Keratinocyte (primary cell): ENCODE results near the gene P3H1. TPM values are rescaled to one million over a fixed set of nuclear protein-coding genes. Genes with fewer than 3 reads are reported as not detected.

Experiments used
- DNase-seq: peaks from one replicate; pipeline ENCODE4 v3.0.0-alpha.2; 2011; ENCODE audit warnings: low read depth, missing footprints, low spot score
- FAIRE-seq: peaks from 2 replicates; lab custom pipeline; 2011; peaks lifted over from hg19 to GRCh38; lab: Jason Lieb, UNC
- H2AFZ ChIP-seq: 2 replicates; pipeline ENCODE4 v1.6.0; 2012; ENCODE audit warnings: low read length, control low read depth, inconsistent platforms; ENCODE audit not compliant: control insufficient read depth
- H3K27ac ChIP-seq: 2 replicates; pipeline ENCODE4 v1.5.1; 2011; ENCODE audit warnings: low read length; ENCODE audit not compliant: control insufficient read depth, insufficient read depth
- H3K27me3 ChIP-seq: 3 replicates; pipeline ENCODE4 v1.6.0; 2011; ENCODE audit warnings: low read length; ENCODE audit not compliant: control insufficient read depth, insufficient read depth; ENCODE audit errors: extremely low read depth
- H3K36me3 ChIP-seq, 2 experiments: 2 replicates in 1 of 2; 3 replicates in 1 of 2; pipeline ENCODE4 v1.5.1; 2011; ENCODE audit warnings: low read length in 2 of 2, mild to moderate bottlenecking in 1 of 2; ENCODE audit not compliant: control insufficient read depth in 2 of 2, insufficient read depth in 2 of 2; ENCODE audit errors: extremely low read depth in 1 of 2
- H3K4me1 ChIP-seq: 3 replicates; pipeline ENCODE4 v1.5.1; 2011; ENCODE audit warnings: low read length; ENCODE audit not compliant: control insufficient read depth, insufficient read depth; ENCODE audit errors: extremely low read depth
- H3K4me2 ChIP-seq: 3 replicates; pipeline ENCODE4 v1.6.0; 2011; ENCODE audit warnings: low read depth, low read length; ENCODE audit not compliant: control insufficient read depth, insufficient read depth; ENCODE audit errors: extremely low read depth
- H3K4me3 ChIP-seq, 3 experiments: fragments of 200-600 bp in 1 of 3; sonication (generic) in 1 of 3; 2 replicates in 2 of 3; 3 replicates in 1 of 3; pipeline ENCODE4 v1.5.1; 2011 to 2016; ENCODE audit warnings: low read length in 3 of 3, mild to moderate bottlenecking in 3 of 3, control low read depth in 2 of 3, inconsistent platforms in 1 of 3, low read depth in 1 of 3, mixed read lengths in 1 of 3, mixed run types in 1 of 3, moderate library complexity in 1 of 3; ENCODE audit not compliant: control insufficient read depth in 2 of 3, insufficient read depth in 2 of 3; ENCODE audit errors: extremely low read depth in 1 of 3
- H3K79me2 ChIP-seq: 2 replicates; pipeline ENCODE4 v1.6.0; 2012; ENCODE audit warnings: low read length; ENCODE audit not compliant: control insufficient read depth, insufficient read depth
- H3K9ac ChIP-seq: 3 replicates; pipeline ENCODE4 v1.6.0; 2011; ENCODE audit warnings: low read length; ENCODE audit not compliant: control insufficient read depth, insufficient read depth; ENCODE audit errors: extremely low read depth
- H3K9me1 ChIP-seq: 3 replicates; pipeline ENCODE4 v1.6.0; 2011; ENCODE audit warnings: low read length; ENCODE audit not compliant: control insufficient read depth, insufficient read depth; ENCODE audit errors: extremely low read depth
- H3K9me3 ChIP-seq: 2 replicates; pipeline ENCODE4 v1.5.1; 2012; ENCODE audit warnings: low read depth, low read length; ENCODE audit not compliant: control insufficient read depth
- H4K20me1 ChIP-seq: 3 replicates; pipeline ENCODE4 v1.6.0; 2011; ENCODE audit warnings: low read length; ENCODE audit not compliant: control insufficient read depth, insufficient read depth; ENCODE audit errors: extremely low read depth
- EZH2 ChIP-seq: IDR thresholded peaks from one replicate; pipeline ENCODE4 v1.6.1; 2012; ENCODE audit warnings: inconsistent platforms, mild to moderate bottlenecking, low read length, moderate library complexity
- dilution Hi-C: fragments of 300-500 bp; cut with MboI; formaldehyde crosslinking; loops from one replicate; pipeline ENCODE4 v1.7.0; 2020; ENCODE audit warnings: low sequenced_read_pairs; ENCODE audit not compliant: extremely low pct_ligation_motif_present
- polyA plus RNA-seq, 5 experiments: library from polyadenylated mRNA; depleted of rRNA in 3 of 5; stranded (reverse) in 3 of 5; stranded (forward) in 1 of 5; unstranded in 1 of 5; fragments of >200 nt; gene quantifications; 1 replicate in 1 of 5; 2 replicates in 3 of 5; 3 replicates in 1 of 5; pipeline versions ENCODE4 v1.2.1 to v1.2.3, GENCODE V29; 2011 to 2012; ENCODE audit warnings: missing spikeins in 2 of 5, low read depth in 1 of 5, low replicate concordance in 1 of 5
- TF ChIP-seq, protein P1 (sequence below), 3 experiments: IDR thresholded peaks in 1 of 3; conservative IDR thresholded peaks in 1 of 3; optimal IDR thresholded peaks in 1 of 3; 2 replicates in 2 of 3; 3 replicates in 1 of 3; pipeline versions ENCODE3 to v1.5.1; 2011; ENCODE audit warnings: low read length in 3 of 3, mild to moderate bottlenecking in 3 of 3, moderate library complexity in 2 of 3, control low read depth in 1 of 3, inconsistent platforms in 1 of 3; ENCODE audit not compliant: insufficient read depth in 2 of 3; ENCODE audit errors: extremely low read depth in 1 of 3

Gene P3H1
- polyA plus RNA-seq, 1 donor (not counting 4 experiments of a cell fraction or from before 2014, with no cell fraction given), result 24.4 TPM

DNA sequence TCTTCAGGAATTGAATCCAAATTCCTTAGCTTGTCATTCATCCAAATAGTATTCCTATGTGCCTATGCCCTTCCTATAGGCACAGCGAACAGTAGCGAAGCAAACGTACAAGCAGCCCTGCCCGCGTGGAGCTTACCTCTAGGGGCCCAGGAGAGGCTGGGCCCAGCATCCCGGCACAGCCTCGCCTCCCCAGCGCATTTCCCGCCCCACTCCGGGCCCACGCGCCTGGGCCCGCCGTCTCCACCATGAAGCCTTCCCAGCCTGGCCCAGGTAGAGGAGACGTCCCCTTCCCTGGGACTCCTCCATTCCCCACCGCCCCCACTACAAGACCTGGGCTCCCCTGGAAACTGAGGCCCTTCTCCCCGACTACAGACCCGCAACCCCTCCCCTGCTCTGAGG is 17.7 kb upstream of the P3H1 start:
- DNase-seq, result no peak
- peaks cover 11% of the 10 kb centered on the region for H3K27me3 ChIP-seq
- H3K9ac ChIP-seq, result no peak overlapping the region
- no peak overlapping the region for H3K4me3 ChIP-seq
- no peak overlapping the region for H2AFZ ChIP-seq
- peaks cover 1 to 13% of the 10 kb centered on the region in 2 experiments for H3K36me3 ChIP-seq
- H3K4me2 ChIP-seq, result no peak overlapping the region
- dilution Hi-C loops, result no loop called here
- no peaks in the 10 kb centered on the region for H4K20me1 ChIP-seq
- no peak for TF ChIP-seq EZH2
- TF ChIP-seq, protein P1, sequence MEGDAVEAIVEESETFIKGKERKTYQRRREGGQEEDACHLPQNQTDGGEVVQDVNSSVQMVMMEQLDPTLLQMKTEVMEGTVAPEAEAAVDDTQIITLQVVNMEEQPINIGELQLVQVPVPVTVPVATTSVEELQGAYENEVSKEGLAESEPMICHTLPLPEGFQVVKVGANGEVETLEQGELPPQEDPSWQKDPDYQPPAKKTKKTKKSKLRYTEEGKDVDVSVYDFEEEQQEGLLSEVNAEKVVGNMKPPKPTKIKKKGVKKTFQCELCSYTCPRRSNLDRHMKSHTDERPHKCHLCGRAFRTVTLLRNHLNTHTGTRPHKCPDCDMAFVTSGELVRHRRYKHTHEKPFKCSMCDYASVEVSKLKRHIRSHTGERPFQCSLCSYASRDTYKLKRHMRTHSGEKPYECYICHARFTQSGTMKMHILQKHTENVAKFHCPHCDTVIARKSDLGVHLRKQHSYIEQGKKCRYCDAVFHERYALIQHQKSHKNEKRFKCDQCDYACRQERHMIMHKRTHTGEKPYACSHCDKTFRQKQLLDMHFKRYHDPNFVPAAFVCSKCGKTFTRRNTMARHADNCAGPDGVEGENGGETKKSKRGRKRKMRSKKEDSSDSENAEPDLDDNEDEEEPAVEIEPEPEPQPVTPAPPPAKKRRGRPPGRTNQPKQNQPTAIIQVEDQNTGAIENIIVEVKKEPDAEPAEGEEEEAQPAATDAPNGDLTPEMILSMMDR (optimal IDR thresholded peaks at IDR 0.05 in 1 of 3, IDR thresholded peaks at IDR 0.05 in 1 of 3, conservative IDR thresholded peaks at IDR 0.05 in 1 of 3; ENCODE audit: extremely low read depth in 1 of 3, insufficient read depth in 2 of 3, low read length in 3 of 3), result no peak
- no peaks in the 10 kb centered on the region for H3K79me2 ChIP-seq
- peaks cover 4% of the 10 kb centered on the region for H3K4me1 ChIP-seq
- H3K27ac ChIP-seq, result no peak overlapping the region
- H3K9me1 ChIP-seq, result no peaks in the 10 kb centered on the region
- FAIRE-seq, result no peak
- H3K9me3 ChIP-seq, result no peaks in the 10 kb centered on the region

DNA sequence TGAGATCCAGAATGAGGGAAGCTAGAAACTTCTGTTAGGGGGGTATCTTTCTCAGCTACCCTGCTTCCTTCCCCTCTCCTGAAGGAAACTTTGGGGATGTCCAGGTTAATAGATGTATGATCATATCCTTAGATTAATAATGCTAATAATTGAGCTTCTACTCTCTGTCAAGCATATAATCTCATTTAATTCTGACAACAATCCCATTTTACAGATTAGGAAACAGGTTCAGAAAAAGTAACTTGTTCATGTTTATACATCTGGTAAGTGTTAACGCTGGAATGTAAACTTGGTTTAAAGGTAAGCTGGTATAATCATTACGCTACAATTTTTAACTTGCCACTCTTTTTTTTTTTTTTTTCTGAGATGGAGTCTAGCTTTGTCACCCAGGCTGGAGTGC is 16.3 kb upstream of the P3H1 start:
- peaks cover 11% of the 10 kb centered on the region for H3K27me3 ChIP-seq
- FAIRE-seq, result no peak
- no peaks in the 10 kb centered on the region for H3K79me2 ChIP-seq
- H2AFZ ChIP-seq, result no peak overlapping the region
- H4K20me1 ChIP-seq, result no peaks in the 10 kb centered on the region
- peaks cover 4% of the 10 kb centered on the region for H3K4me1 ChIP-seq
- TF ChIP-seq, protein P1 (optimal IDR thresholded peaks at IDR 0.05 in 1 of 3, IDR thresholded peaks at IDR 0.05 in 1 of 3, conservative IDR thresholded peaks at IDR 0.05 in 1 of 3; ENCODE audit: extremely low read depth in 1 of 3, insufficient read depth in 2 of 3, low read length in 3 of 3), result no peak
- no peak for TF ChIP-seq EZH2
- no peak overlapping the region for H3K27ac ChIP-seq
- no peak for DNase-seq
- no peaks in the 10 kb centered on the region for H3K9me1 ChIP-seq
- no peak overlapping the region for H3K9ac ChIP-seq
- no peak overlapping the region for H3K4me2 ChIP-seq
- dilution Hi-C loops, result no loop called here
- H3K4me3 ChIP-seq, result no peak overlapping the region
- no peaks in the 10 kb centered on the region for H3K9me3 ChIP-seq
- peaks cover 1 to 19% of the 10 kb centered on the region in 2 experiments for H3K36me3 ChIP-seq
